HUDEP-2 (cell line): ENCODE results near the gene NUP210.
"Not testable (repeated sequence)": the region's sequence is repeated elsewhere in the genome, so short reads cannot be mapped to it uniquely, and the experiment has no call there.

ENCODE experiments used
- DNase-seq, 76 experiments: peaks; one replicate each; lab custom pipeline; 2025; ENCODE audit not compliant: unreplicated experiment in 76 of 76; lab: John Stamatoyannopoulos, UW

Gene NUP210

GRCh38 chr3:13420045-13420830 lies at the start of gene NUP210:
Gene NUP210 (minus strand): TSS chr3:13420322. CDS start chr3:13420226, 96 bp downstream.
- DNase-seq, result peak in 47 of 76 experiments; percentile 7 to 69 (median 42)

- DNase-seq, result no peak
Measured at GRCh38 chr3:13466781-13467180, 46.7 kb upstream of the NUP210 start.

- DNase-seq, result no peak
Measured at GRCh38 chr3:13465236-13465873, 45.2 kb upstream of the NUP210 start.

- DNase-seq, result no peak
Measured at GRCh38 chr3:13463618-13464400, 43.7 kb upstream of the NUP210 start.

- DNase-seq, result no peak
Measured at GRCh38 chr3:13462822-13463221, 42.7 kb upstream of the NUP210 start.

- DNase-seq, result no peak
Measured at GRCh38 chr3:13462125-13462629, 42.1 kb upstream of the NUP210 start.

GRCh38 chr3:13461169-13462124 lies 41.3 kb upstream of the NUP210 start:
- DNase-seq, result peak in 72 of 76 experiments; percentile 27 to 88 (median 70)

GRCh38 chr3:13460341-13460736 lies 40.2 kb upstream of the NUP210 start:
- no peak for DNase-seq

- peak in 1 of 76 experiments; percentile 8 for DNase-seq
Measured at GRCh38 chr3:13459605-13460340, 39.7 kb upstream of the NUP210 start.

GRCh38 chr3:13457593-13457992 lies 37.5 kb upstream of the NUP210 start:
- no peak for DNase-seq

- DNase-seq, result no peak
Measured at GRCh38 chr3:13455644-13456043, 35.5 kb upstream of the NUP210 start.

GRCh38 chr3:13452490-13453335 lies 32.6 kb upstream of the NUP210 start:
- peak in 39 of 76 experiments; percentile 4 to 63 (median 31) for DNase-seq

GRCh38 chr3:13451301-13451673 lies 31.2 kb upstream of the NUP210 start:
- DNase-seq, result peak in 31 of 76 experiments; percentile 1 to 66 (median 34)

- peak in 5 of 76 experiments; percentile 6 to 18 (median 12) for DNase-seq
Measured at GRCh38 chr3:13442882-13443281, 22.8 kb upstream of the NUP210 start.

- no peak for DNase-seq
Measured at GRCh38 chr3:13440204-13440817, 20.2 kb upstream of the NUP210 start.

GRCh38 chr3:13436213-13436612 lies 16.1 kb upstream of the NUP210 start:
- not testable (repeated sequence) for DNase-seq

GRCh38 chr3:13433912-13434311 lies 13.8 kb upstream of the NUP210 start:
- DNase-seq, result no peak

- no peak for DNase-seq
Measured at GRCh38 chr3:13432093-13432492, 12.0 kb upstream of the NUP210 start.
